T47D (cell line): ENCODE data around the gene TNXB.
"Not testable (repeated sequence)": the region's sequence is repeated elsewhere in the genome, so short reads cannot be mapped to it uniquely, and the experiment has no call there.

Source experiments
- DNase-seq, 2 experiments: peaks; one replicate each; pipeline versions ENCODE4 v3.0.0 to v3.0.0-alpha.2; 2011 to 2012; ENCODE audit warnings: low read depth in 1 of 2, low spot score in 1 of 2
- JUND ChIP-seq: IDR thresholded peaks from 2 replicates; pipeline ENCODE4 v1.6.1; 2012; ENCODE audit warnings: low read depth
- in situ Hi-C: cut with HindIII; loops from 2 replicates; pipeline ENCODE4 v1.10.0; 2016; ENCODE audit warnings: low sequenced_read_pairs, low pct_unique_long_range_greater_than_20kb

TNXB gene

GRCh38 chr6:32069878-32070515 is 39.1 kb downstream of the TNXB start:
- no peak for DNase-seq
- in situ Hi-C loops = no loop called here
- no peak for TF ChIP-seq JUND

- in situ Hi-C loops = no loop called here
- no peak for TF ChIP-seq JUND
- no peak for DNase-seq
Observed at GRCh38 chr6:32069460-32069859, 39.7 kb downstream of the TNXB start.

DNA sequence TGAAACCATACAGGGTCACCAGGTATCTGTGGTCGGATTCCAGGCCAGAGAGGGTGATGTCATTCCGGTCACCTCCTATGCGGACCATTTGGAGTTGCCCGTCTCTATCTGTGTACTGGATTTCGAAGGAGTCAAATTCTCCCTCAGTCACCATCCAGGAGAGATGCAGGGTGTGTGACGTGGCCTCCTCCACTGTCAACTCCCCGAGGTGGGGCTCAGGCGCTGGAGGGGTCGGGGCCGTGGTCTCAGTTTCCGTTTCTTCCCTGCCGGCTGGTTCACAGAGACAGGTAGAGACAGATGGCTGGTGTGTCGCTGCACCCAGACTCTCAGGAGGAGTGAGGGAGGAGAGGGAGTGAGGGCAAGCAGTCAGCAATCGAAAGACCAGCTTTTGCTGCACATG is 40.3 kb downstream of the TNXB start:
- DNase-seq = no peak
- in situ Hi-C loops = no loop called here
- TF ChIP-seq JUND = no peak

- in situ Hi-C loops, DNase-seq: not testable (repeated sequence)
Observed at GRCh38 chr6:32068315-32068714, 40.8 kb downstream of the TNXB start.

DNA sequence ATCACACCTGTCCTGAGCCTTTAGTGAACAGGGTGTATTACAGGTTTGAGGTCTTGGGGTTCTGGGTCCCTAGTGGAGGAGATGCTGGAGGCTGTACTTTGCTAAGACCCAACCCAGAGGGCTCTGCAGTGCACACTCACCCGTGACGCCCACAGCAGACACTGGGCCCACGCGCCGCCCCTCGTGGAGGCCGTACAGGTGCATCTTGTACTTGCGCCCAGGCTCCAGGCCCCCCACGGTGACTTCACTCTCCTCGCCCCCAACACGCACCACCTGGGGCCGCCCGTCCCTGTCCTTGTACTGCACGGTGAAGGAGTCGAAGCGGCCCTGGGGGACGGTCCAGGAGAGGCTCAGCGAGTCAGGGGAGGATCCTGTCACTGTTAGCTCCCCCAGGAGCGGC is 41.6 kb downstream of the TNXB start:
- in situ Hi-C loops, DNase-seq: not testable (repeated sequence)

GRCh38 chr6:32064706-32065105 is 44.4 kb downstream of the TNXB start:
- TF ChIP-seq JUND = no peak
- in situ Hi-C loops = no loop called here
- DNase-seq = no peak

DNA sequence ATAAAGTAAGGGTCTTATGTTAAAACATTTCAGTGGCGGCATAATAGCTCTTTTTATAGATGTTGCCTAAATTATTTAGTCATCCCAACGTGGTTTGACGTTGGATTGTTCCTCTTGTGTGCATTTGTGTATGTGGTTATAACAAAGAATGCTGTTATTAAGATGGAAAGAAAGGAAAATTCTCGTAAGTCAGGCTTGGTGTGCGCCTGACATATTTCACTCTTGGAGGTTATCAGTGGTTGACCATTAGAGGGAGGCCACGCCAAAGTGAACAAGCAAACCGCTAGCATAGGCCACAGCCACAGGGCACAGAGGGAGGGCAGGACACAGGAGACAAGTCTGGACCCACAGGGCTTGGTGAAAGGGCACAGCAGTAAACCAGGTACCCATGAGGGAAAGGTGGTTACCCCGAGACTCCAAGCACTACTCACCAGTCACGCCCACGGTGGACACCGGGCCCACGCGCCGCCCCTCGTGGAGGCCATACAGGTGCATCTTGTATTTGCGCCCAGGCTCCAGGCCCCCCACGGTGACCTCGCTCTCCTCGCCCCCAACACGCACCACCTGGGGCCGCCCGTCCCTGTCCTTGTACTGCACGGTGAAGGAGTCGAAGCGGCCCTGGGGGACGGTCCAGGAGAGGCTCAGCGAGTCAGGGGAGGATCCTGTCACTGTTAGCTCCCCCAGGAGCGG is 48.0 kb downstream of the TNXB start:
- DNase-seq = no peak
- in situ Hi-C loops = no loop called here
- TF ChIP-seq JUND = no peak

GRCh38 chr6:32058511-32058963 is 50.6 kb downstream of the TNXB start:
- TF ChIP-seq JUND = no peak
- no peak for DNase-seq
- in situ Hi-C loops = no loop called here

DNA sequence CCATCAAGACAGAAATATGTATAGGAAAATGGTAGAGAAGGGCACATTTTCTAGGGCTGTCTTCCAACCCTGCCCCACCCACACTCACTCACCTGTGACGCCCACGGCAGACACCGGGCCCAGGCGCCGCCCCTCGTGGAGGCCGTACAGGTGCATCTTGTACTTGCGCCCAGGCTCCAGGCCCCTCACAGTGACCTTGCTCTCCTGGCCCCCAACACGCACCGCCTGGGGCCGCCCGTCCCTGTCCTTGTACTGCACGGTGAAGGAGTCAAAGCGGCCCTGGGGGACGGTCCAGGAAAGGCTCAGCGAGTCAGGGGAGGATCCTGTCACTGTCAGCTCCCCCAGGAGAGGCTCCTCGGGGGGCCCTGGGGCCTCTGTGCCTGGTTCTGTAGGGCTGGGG is 51.2 kb downstream of the TNXB start:
- TF ChIP-seq JUND = no peak
- in situ Hi-C loops = no loop called here
- no peak for DNase-seq

GRCh38 chr6:32056254-32056653 is 52.9 kb downstream of the TNXB start:
- in situ Hi-C loops = no loop called here
- no peak for DNase-seq
- TF ChIP-seq JUND = no peak

GRCh38 chr6:32055756-32056155 is 53.4 kb downstream of the TNXB start:
- in situ Hi-C loops, DNase-seq: not testable (repeated sequence)

GRCh38 chr6:32053314-32053713 is 55.8 kb downstream of the TNXB start:
- in situ Hi-C loops, DNase-seq: not testable (repeated sequence)

DNA sequence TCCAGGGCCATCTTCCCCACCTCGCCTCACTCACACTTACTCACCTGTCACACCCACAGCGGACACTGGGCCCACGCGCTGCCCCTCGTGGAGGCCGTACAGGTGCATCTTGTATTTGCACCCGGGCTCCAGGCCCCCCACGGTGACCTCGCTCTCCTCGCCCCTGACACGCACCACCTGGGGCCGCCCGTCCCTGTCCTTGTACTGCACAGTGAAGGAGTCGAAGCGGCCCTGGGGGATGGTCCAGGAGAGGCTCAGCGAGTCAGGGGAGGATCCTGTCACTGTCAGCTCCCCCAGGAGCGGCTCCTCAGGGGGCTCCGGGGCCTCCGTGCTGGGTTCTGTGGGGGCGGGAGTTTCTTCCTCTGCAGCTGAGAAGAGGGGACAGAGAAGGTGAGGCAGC is 56.5 kb downstream of the TNXB start:
- in situ Hi-C loops, DNase-seq: not testable (repeated sequence)

DNA sequence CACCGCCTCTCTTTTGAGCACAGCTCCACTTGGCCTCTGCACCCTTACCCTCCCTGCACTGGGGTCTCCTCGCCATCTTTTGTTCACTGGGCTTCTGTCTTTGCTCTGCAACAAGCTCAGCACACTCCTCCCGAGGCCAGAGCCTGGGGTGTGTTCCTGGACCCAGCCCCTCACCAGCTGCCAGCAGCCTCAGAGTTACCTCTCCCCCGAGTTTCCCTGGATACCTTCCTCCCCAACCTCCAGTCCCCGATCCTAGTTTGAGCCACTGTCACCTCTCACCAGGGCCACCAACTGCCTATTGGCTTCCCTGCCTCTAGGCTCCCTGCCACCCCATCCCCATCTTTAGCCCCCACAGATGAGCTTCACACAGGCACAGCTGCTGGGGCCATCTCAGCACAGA is 58.6 kb downstream of the TNXB start:
- no peak for DNase-seq
- in situ Hi-C loops = no loop called here
- TF ChIP-seq JUND = no peak

GRCh38 chr6:32049736-32050135 is 59.4 kb downstream of the TNXB start:
- DNase-seq, in situ Hi-C loops: not testable (repeated sequence)

- DNase-seq, in situ Hi-C loops: not testable (repeated sequence)
Observed at GRCh38 chr6:32049149-32049548, 60.0 kb downstream of the TNXB start.
